ENCODE measurements around the gene IRAK2. TPM values are rescaled to one million over a fixed set of nuclear protein-coding genes. Genes with fewer than 3 reads are reported as not detected.

Gene IRAK2
- total RNA-seq, 6 experiments from 2014 or later: 2.6 to 4.4 (median 3.5) TPM

GRCh38 chr3:10292505-10293419 is 128.0 kb downstream of the IRAK2 start, which contains the start of gene GHRL:
Gene GHRL (minus strand): TSS chr3:10292947. CDS start chr3:10290180, 2,767 bp downstream.
- peaks cover 13% of the 10 kb centered on the region for H3K36me3 Mint-ChIP-seq (ENCODE audit: low read depth)
- no peak within 1 kb of the TSS for H3K27ac Mint-ChIP-seq
- H3K9me3 Mint-ChIP-seq: no peaks in the 10 kb centered on the region
- H3K4me3 Mint-ChIP-seq: no peak within 1 kb of the TSS
- TF ChIP-seq, protein P1, sequence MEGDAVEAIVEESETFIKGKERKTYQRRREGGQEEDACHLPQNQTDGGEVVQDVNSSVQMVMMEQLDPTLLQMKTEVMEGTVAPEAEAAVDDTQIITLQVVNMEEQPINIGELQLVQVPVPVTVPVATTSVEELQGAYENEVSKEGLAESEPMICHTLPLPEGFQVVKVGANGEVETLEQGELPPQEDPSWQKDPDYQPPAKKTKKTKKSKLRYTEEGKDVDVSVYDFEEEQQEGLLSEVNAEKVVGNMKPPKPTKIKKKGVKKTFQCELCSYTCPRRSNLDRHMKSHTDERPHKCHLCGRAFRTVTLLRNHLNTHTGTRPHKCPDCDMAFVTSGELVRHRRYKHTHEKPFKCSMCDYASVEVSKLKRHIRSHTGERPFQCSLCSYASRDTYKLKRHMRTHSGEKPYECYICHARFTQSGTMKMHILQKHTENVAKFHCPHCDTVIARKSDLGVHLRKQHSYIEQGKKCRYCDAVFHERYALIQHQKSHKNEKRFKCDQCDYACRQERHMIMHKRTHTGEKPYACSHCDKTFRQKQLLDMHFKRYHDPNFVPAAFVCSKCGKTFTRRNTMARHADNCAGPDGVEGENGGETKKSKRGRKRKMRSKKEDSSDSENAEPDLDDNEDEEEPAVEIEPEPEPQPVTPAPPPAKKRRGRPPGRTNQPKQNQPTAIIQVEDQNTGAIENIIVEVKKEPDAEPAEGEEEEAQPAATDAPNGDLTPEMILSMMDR (IDR thresholded peaks at IDR 0.05): no peak
- DNase-seq: no peak
- no peaks in the 10 kb centered on the region; the same call in 1 of the 2 replicates for H3K27me3 Mint-ChIP-seq (ENCODE audit: insufficient read depth)
- no peaks in the 10 kb centered on the region for H3K4me1 Mint-ChIP-seq (ENCODE audit: low read depth)

Other genes starting within 250 kb of the IRAK2 start
- gene IL17RC, start 247.8 kb upstream of the IRAK2 start, total RNA-seq (2021; fragmentation: NEBNext Ultra II Directional; extraction: Animal tissue kit (Norgen Biotek cat#: 25700)): 10 to 100 TPM; 26.3 to 33.6 (median 29.6) TPM
- gene CRELD1, start 231.1 kb upstream of the IRAK2 start, total RNA-seq (2021; fragmentation: NEBNext Ultra II Directional; extraction: Animal tissue kit (Norgen Biotek cat#: 25700)): 10 to 100 TPM; 11.3 to 22.6 (median 12.4) TPM
- gene PRRT3, start 212.5 kb upstream of the IRAK2 start, total RNA-seq (2021; fragmentation: NEBNext Ultra II Directional; extraction: Animal tissue kit (Norgen Biotek cat#: 25700)): 1 to 10 TPM; 4.3 to 9.2 (median 7.7) TPM
- gene EMC3, start 178.1 kb upstream of the IRAK2 start, total RNA-seq (2021; fragmentation: NEBNext Ultra II Directional; extraction: Animal tissue kit (Norgen Biotek cat#: 25700)): 100 to 1,000 TPM in 2 of 6 experiments, 10 to 100 TPM in 4; 82.3 to 119 (median 96.5) TPM
- gene FANCD2, start 138.5 kb upstream of the IRAK2 start, total RNA-seq (2021; fragmentation: NEBNext Ultra II Directional; extraction: Animal tissue kit (Norgen Biotek cat#: 25700)): 10 to 100 TPM in 5 of 6 experiments, 1 to 10 TPM in 1; 9.7 to 21.7 (median 17.5) TPM
- gene FANCD2OS, start 56.7 kb upstream of the IRAK2 start, total RNA-seq (2021; fragmentation: NEBNext Ultra II Directional; extraction: Animal tissue kit (Norgen Biotek cat#: 25700)): not detected
- gene BRK1, start 49.2 kb upstream of the IRAK2 start, total RNA-seq (2021; fragmentation: NEBNext Ultra II Directional; extraction: Animal tissue kit (Norgen Biotek cat#: 25700)): 100 to 1,000 TPM; 161 to 176 (median 173) TPM
- 10 to 100 TPM; 16.1 to 21.8 (median 19.5) TPM for gene VHL, start 23.1 kb upstream of the IRAK2 start, total RNA-seq (2021; fragmentation: NEBNext Ultra II Directional; extraction: Animal tissue kit (Norgen Biotek cat#: 25700))
- gene TATDN2, start 83.5 kb downstream of the IRAK2 start, total RNA-seq (2021; fragmentation: NEBNext Ultra II Directional; extraction: Animal tissue kit (Norgen Biotek cat#: 25700)): 10 to 100 TPM; 29.6 to 33.4 (median 30.7) TPM
- gene GHRL, start 128.0 kb downstream of the IRAK2 start, total RNA-seq (2021; fragmentation: NEBNext Ultra II Directional; extraction: Animal tissue kit (Norgen Biotek cat#: 25700)): under 1 TPM in 2 of 6 experiments, not detected in 4; 0.21 to 0.41 TPM
- 100 to 1,000 TPM; 240 to 278 (median 274) TPM for gene SEC13, start 156.2 kb downstream of the IRAK2 start, total RNA-seq (2021; fragmentation: NEBNext Ultra II Directional; extraction: Animal tissue kit (Norgen Biotek cat#: 25700))

Data from HFFc6 (cell line).